ENCODE data around the gene PDE6A.

Gene PDE6A

DNA sequence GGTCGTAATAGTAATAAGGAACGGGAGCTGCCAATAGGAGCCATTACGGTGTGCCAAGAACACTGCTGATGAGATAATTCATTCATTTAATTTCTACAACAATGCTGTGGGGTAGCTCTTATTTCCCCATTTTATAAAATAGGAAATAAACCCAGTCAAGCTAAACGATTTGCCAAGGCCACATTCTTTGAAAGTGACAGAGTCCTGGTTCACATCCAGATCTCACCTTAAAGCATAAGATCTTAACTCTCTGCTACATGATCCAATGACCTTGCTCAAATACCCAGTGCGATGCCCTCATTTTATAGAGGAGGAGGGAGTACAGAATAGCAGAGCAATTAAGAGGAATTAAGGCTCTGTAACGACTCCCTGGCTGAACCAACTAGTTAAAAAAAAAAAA, 5.0 kb downstream of the PDE6A start:
- no peak for TF ChIP-seq GATA3 (IDR thresholded peaks at IDR 0.05; ENCODE audit: low read depth, low read length)
- no peak for TF ChIP-seq GATA2 (IDR thresholded peaks at IDR 0.05; ENCODE audit: low read depth, low read length)

- TF ChIP-seq GATA3 (IDR thresholded peaks at IDR 0.05; ENCODE audit: low read depth, low read length) (no peak), GATA2 (IDR thresholded peaks at IDR 0.05; ENCODE audit: low read depth, low read length) (no peak)
These were observed 5.7 kb downstream of the PDE6A start for GRCh38 chr5:149938791-149939358.

DNA sequence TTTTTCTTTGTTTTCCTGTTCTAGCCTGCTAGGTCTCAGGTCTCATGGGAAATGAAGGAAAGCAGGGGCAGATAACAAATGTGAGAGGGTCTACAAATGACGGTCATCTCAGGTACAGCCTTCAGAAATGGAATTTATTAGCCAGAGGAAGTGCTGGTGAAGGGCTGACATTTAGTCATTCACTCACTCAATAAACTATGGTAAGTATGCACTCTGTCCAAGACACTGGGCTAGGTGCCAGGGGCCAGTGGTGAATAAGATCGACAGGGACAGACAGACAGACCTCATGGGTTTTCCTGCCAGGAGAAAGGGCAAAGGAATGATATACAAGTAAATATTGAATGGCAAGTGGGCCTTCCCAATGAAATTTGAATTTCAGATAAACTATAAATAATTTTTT, 6.3 kb downstream of the PDE6A start:
- TF ChIP-seq GATA2 (IDR thresholded peaks at IDR 0.05; ENCODE audit: low read depth, low read length) (no peak), GATA3 (IDR thresholded peaks at IDR 0.05; ENCODE audit: low read depth, low read length) (no peak)

GRCh38 chr5:149937610-149938009, 7.0 kb downstream of the PDE6A start:
- TF ChIP-seq GATA2 (IDR thresholded peaks at IDR 0.05; ENCODE audit: low read depth, low read length) (0 out of 2 replicates have a peak, but pooled peaks have one; percentile 18), GATA3 (IDR thresholded peaks at IDR 0.05; ENCODE audit: low read depth, low read length) (no peak)

DNA sequence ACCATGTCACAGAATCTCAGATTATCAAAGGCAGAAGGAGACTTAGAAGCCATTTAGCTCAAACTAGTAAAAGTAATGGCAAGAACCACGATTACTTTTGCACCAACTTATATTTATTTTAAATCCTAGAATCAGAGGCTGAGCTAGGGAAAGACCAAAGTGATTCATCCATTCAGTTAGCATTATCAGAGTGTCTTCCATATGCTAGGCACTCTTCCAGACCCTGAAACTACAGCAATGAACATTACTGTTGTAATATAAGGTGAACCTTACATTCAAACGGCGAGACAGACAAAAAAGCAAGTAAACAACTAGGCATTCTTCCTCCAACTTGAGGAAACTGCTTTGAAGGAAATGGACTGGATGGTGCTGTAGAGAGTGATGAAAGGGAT, 7.9 kb downstream of the PDE6A start:
- TF ChIP-seq GATA3 (IDR thresholded peaks at IDR 0.05; ENCODE audit: low read depth, low read length), result no peak
- no peak for TF ChIP-seq GATA2 (IDR thresholded peaks at IDR 0.05; ENCODE audit: low read depth, low read length)

- no peak for TF ChIP-seq GATA2 (IDR thresholded peaks at IDR 0.05; ENCODE audit: low read depth, low read length)
- no peak for TF ChIP-seq GATA3 (IDR thresholded peaks at IDR 0.05; ENCODE audit: low read depth, low read length)
These were observed 8.4 kb downstream of the PDE6A start for GRCh38 chr5:149936044-149936699.

DNA sequence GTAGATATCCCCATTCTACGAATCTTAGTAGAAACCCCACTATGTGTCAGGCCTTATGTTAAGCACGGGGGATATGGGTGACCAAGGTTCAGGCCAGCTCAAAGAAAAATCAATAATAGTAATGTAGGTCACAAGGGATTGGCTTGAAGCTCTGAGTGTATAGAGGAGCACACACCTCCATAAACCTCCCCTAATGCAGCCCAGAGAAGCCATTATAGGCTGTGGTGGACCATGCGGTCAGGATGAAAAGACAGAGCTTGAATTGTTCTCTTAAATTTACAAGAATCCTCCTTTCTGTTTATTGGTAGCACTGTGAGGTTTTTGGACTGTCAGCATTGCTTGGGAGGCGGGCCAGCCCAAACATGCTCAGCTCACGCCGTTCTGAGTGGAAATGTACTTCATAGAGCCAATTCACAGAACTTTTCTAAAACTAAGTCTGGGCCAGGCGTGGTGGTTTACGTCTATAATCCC, 9.1 kb downstream of the PDE6A start:
- TF ChIP-seq GATA3 (IDR thresholded peaks at IDR 0.05; ENCODE audit: low read depth, low read length) (no peak), GATA2 (IDR thresholded peaks at IDR 0.05; ENCODE audit: low read depth, low read length) (no peak)

DNA sequence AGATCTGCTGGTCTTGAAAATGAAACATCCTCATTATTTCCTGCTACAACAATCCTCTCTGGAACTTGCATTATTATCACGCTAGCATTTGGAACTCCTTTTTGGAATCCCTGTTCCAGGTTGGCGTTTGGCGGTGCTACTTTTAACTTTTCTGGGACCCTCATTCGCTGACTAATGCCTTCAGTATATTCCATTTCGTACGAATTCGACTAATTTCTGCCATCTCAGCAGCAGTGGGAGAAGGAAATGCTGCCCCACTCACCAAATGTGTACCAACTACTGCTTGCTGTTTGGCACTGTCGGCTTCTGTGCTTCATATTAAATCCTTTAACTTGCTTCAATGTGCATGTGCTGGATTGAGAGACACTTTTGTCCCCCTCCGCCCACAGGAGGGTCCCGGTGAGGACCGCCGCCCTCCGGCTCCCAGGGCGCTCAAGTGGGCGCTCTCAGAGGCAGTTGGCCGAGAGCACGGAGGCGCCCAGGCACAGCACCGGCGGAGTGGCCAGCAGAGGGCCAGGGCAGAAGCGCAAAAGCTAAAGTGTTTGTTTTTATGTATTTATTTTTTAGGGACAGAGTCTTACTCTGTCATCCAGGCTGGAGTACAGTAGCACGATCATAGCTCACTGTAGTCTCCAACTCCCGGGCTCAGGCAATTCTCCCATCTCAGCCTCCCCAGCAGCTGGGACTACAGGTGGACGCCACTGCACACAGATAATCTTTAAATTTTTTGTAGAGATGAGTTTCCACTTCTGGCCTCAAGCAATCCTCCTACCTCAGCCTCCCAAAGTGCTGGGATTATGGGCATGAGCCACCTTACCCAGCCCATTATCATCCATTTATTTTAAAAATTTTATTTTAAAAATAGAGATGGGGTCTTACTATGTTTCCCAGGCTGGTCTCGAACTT, 11.9 kb downstream of the PDE6A start:
- TF ChIP-seq GATA2 (IDR thresholded peaks at IDR 0.05; ENCODE audit: low read depth, low read length) (no peak), GATA3 (IDR thresholded peaks at IDR 0.05; ENCODE audit: low read depth, low read length) (no peak)

DNA sequence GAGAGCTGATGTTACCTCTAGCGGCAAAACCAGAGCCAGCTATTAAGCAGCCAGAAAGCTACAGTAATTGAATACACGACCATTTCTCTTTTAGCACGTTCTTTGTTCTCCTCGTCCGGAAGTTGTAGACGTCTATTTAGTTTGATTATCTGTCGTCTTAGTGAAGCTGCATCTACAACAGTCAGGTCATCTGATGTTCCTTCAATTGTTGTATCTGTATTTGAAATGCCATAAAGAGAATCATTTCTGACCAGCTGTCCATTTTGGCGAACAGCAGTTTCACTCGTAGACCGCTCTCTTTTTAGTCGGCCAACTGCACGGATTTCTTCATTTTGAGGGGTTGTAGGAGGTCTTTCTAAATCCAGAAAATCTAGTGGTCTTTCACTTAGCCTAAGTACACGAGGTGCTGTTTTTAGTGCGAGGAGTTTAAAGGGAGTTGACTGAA, 12.6 kb downstream of the PDE6A start:
- TF ChIP-seq GATA3 (IDR thresholded peaks at IDR 0.05; ENCODE audit: low read depth, low read length) (no peak), GATA2 (IDR thresholded peaks at IDR 0.05; ENCODE audit: low read depth, low read length) (no peak)

DNA sequence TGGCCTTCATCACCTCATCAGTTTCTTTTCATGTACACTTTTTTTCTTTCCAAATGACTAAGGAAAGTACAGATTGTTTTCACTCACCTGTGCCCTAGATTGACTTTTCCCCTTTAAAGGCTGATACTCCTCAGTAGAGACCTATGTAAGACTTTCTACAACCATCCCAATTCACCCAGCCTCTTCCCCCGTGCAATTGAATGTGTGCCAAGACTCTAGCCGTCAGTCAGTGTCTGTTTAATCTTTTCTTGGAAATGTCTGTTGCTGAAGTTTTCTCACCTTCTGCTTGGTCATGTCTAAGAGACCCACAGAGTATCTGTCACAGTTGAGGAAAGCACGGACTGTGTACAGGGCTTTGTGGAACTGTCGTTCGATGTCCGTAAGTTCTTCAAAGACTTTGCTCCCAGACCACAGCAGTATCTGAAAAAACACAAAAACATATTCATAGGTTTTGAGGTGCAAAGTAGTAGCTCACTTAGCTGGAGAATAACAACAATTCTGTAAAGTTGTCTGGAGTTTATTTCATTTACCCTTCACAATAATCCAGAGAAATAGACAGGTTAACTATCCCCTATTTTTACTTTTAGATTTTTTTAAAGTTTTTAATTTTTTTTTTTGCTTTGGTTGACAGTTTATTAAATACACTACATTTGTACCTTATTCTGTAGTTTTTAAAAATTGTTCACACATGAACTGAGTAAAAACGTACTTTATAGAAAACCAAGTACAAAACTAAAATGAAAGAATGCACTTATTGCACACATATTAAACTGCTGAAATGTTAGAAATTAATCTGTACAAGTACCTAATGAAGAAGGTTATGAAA, 13.6 kb downstream of the PDE6A start:
- TF ChIP-seq GATA3 (IDR thresholded peaks at IDR 0.05; ENCODE audit: low read depth, low read length) (no peak), GATA2 (IDR thresholded peaks at IDR 0.05; ENCODE audit: low read depth, low read length) (no peak)

DNA sequence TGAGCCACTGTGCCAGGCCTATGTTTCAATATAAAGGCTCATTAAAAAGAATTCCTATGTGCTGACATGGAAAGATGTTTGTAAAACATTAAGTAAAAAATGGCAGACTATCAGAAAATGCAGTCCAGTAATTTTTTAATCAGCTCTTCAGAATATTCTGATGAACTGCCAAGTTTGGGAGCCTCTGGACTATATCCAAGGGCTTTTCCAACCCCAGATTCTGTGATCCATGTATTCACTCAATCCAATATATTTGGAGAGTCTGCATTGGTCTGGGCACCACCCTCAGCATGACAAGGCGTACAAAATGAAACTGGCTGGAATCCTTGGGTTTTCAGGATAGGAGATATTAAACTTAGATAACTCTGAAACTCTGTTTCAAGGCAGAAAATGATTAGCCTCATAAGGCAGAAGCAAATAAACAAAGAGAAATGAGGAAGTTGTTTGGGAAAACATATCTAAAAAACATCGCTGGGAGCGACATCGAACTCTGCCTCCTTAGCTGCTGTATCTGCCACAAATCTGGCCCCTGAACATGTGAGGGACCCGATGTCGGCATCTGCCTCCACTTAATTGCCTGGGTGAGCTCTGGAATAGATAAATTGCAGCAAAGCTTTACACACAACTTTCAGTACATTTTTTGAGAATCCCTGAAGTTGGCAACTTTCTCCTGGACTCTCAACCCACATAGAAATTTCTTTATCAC, 14.4 kb downstream of the PDE6A start:
- TF ChIP-seq GATA2 (IDR thresholded peaks at IDR 0.05; ENCODE audit: low read depth, low read length) (peak; percentile 35; the same call in 1 of the 2 replicates), GATA3 (IDR thresholded peaks at IDR 0.05; ENCODE audit: low read depth, low read length) (no peak)

- no peak for TF ChIP-seq GATA3 (IDR thresholded peaks at IDR 0.05; ENCODE audit: low read depth, low read length)
- no peak for TF ChIP-seq GATA2 (IDR thresholded peaks at IDR 0.05; ENCODE audit: low read depth, low read length)
These were observed 20.1 kb downstream of the PDE6A start for GRCh38 chr5:149924486-149924885.

GRCh38 chr5:149922950-149923349, 21.6 kb downstream of the PDE6A start:
- TF ChIP-seq GATA3 (IDR thresholded peaks at IDR 0.05; ENCODE audit: low read depth, low read length) (no peak), GATA2 (IDR thresholded peaks at IDR 0.05; ENCODE audit: low read depth, low read length) (no peak)
